HG02943 (cell line): ENCODE measurements around the gene RIOX2.

ENCODE experiments used
- ATAC-seq: cut with Tn5 transposase; IDR thresholded peaks from one replicate; pipeline ENCODE4 v1.9.1; 2021; ENCODE audit warnings: mild to moderate bottlenecking, low read depth, moderate library complexity; ENCODE audit not compliant: unreplicated experiment

Gene RIOX2

GRCh38 chr3:97957617-97958311 lies 14.5 kb downstream of the RIOX2 start:
- ATAC-seq = no peak

- no peak for ATAC-seq
These were observed 16.2 kb downstream of the RIOX2 start for GRCh38 chr3:97956051-97956450.

GRCh38 chr3:97954228-97954827 lies 17.9 kb downstream of the RIOX2 start:
- no peak for ATAC-seq

GRCh38 chr3:97952872-97953271 lies 19.4 kb downstream of the RIOX2 start:
- ATAC-seq = no peak

GRCh38 chr3:97952280-97952679 lies 20.0 kb downstream of the RIOX2 start:
- no peak for ATAC-seq

GRCh38 chr3:97950360-97950759 lies 21.9 kb downstream of the RIOX2 start:
- no peak for ATAC-seq

- no peak for ATAC-seq
These were observed 22.5 kb downstream of the RIOX2 start for GRCh38 chr3:97949743-97950142.

GRCh38 chr3:97949110-97949485 lies 23.1 kb downstream of the RIOX2 start:
- ATAC-seq = no peak

GRCh38 chr3:97948351-97949109 lies 23.7 kb downstream of the RIOX2 start:
- no peak for ATAC-seq

GRCh38 chr3:97942801-97943546 lies 29.3 kb downstream of the RIOX2 start:
- ATAC-seq = no peak

- ATAC-seq = no peak
These were observed 32.2 kb downstream of the RIOX2 start for GRCh38 chr3:97940034-97940433.

GRCh38 chr3:97939401-97939800 lies 32.8 kb downstream of the RIOX2 start:
- no peak for ATAC-seq

- no peak for ATAC-seq
These were observed 33.8 kb downstream of the RIOX2 start for GRCh38 chr3:97938444-97938843.

- ATAC-seq = no peak
These were observed 35.0 kb downstream of the RIOX2 start for GRCh38 chr3:97937205-97937604.

- ATAC-seq = no peak
These were observed 36.4 kb downstream of the RIOX2 start for GRCh38 chr3:97935842-97936241.

GRCh38 chr3:97934980-97935695 lies 37.1 kb downstream of the RIOX2 start:
- no peak for ATAC-seq

GRCh38 chr3:97932387-97932801 lies 39.8 kb downstream of the RIOX2 start:
- ATAC-seq = no peak

- no peak for ATAC-seq
These were observed 41.0 kb downstream of the RIOX2 start for GRCh38 chr3:97931218-97931617.

GRCh38 chr3:97930018-97930417 lies 42.2 kb downstream of the RIOX2 start:
- ATAC-seq = no peak

- ATAC-seq = no peak
These were observed 43.2 kb downstream of the RIOX2 start for GRCh38 chr3:97928986-97929385.
